SU-DHL-6 (cell line): ENCODE data around the gene TTLL11.

Experiments used
- H2AFZ ChIP-seq: fragments of 200-600 bp; sonication (generic); 2 replicates; pipeline ENCODE4 v1.6.1; 2014; ENCODE audit warnings: low read depth, mild to moderate bottlenecking, moderate library complexity, mixed read lengths, antibody characterized with exemption, low read length; ENCODE audit not compliant: severe bottlenecking
- H3F3A ChIP-seq: fragments of 200-600 bp; shearing (Covaris generic); 2 replicates; pipeline ENCODE4 v1.6.0; 2016; ENCODE audit warnings: antibody characterized with exemption, mild to moderate bottlenecking; ENCODE audit not compliant: insufficient read depth
- H3K27ac ChIP-seq: fragments of 200-600 bp; sonication (generic); 2 replicates; pipeline ENCODE4 v1.5.1; 2016; ENCODE audit warnings: low read depth, mild to moderate bottlenecking, low read length, moderate library complexity, mixed read lengths
- H3K27me3 ChIP-seq: fragments of 200-600 bp; sonication (generic), shearing (Covaris generic); 2 replicates; pipeline ENCODE4 v1.6.0; 2014; ENCODE audit warnings: mild to moderate bottlenecking, low read length
- H3K36me3 ChIP-seq: fragments of 200-600 bp; sonication (generic); 2 replicates; pipeline ENCODE4 v1.6.1; 2014; ENCODE audit warnings: mild to moderate bottlenecking, low read length, mixed read lengths
- H3K4me2 ChIP-seq: fragments of 300-600, 200-600 bp; shearing (Covaris generic), sonication (generic); 2 replicates; pipeline ENCODE4 v1.6.0; 2014; ENCODE audit warnings: low read length, low read depth, mild to moderate bottlenecking; ENCODE audit not compliant: poor library complexity, severe bottlenecking
- H3K4me3 ChIP-seq: fragments of 200-600 bp; sonication (generic); 2 replicates; pipeline ENCODE4 v1.5.1; 2014; ENCODE audit warnings: antibody characterized with exemption, low read length, mild to moderate bottlenecking, mixed read lengths; ENCODE audit not compliant: insufficient read depth, poor library complexity, severe bottlenecking
- H3K79me2 ChIP-seq: fragments of 200-600 bp; sonication (generic); 2 replicates; pipeline ENCODE4 v1.6.1; 2014; ENCODE audit warnings: mild to moderate bottlenecking, low read length, moderate library complexity; ENCODE audit not compliant: insufficient read depth
- H3K9ac ChIP-seq: fragments of 200-600 bp; sonication (generic); 2 replicates; pipeline ENCODE4 v1.7.0; 2014; ENCODE audit warnings: mild to moderate bottlenecking, low read length
- H3K9me2 ChIP-seq: fragments of 200-600 bp; sonication (generic); replicated peaks from 2 replicates; pipeline ENCODE4 v1.6.1; 2014; ENCODE audit warnings: low read length; ENCODE audit not compliant: insufficient read depth
- H3K9me3 ChIP-seq: fragments of 200-600 bp; sonication (generic); 2 replicates; pipeline ENCODE4 v1.6.1; 2014; ENCODE audit warnings: low read length, mixed read lengths; ENCODE audit not compliant: insufficient read depth
- H4K20me1 ChIP-seq: fragments of 200-600 bp; sonication (generic); 2 replicates; pipeline ENCODE4 v1.6.1; 2014; ENCODE audit warnings: low read depth, mild to moderate bottlenecking, antibody characterized with exemption, low read length, moderate library complexity, mixed read lengths
- CTCF ChIP-seq: fragments of 200-600 bp; sonication (generic); IDR thresholded peaks from one replicate; pipeline ENCODE4 v1.5.1; 2017; ENCODE audit warnings: antibody characterized with exemption, mild to moderate bottlenecking, low read length, moderate library complexity; ENCODE audit not compliant: insufficient read depth, poor library complexity, severe bottlenecking
- EZH2phosphoT487 ChIP-seq: fragments of 200-600 bp; sonication (generic), shearing (Covaris generic); conservative IDR thresholded peaks from 2 replicates; pipeline ENCODE4 v1.6.1; 2018; ENCODE audit warnings: mild to moderate bottlenecking, antibody characterized with exemption, low read length, moderate library complexity, mixed read lengths

The TTLL11 gene

GRCh38 chr9:121773286-121773953 lies 319.7 kb downstream of the TTLL11 start:
- Histone ChIP-seq H3K79me2 (no peaks in the 10 kb centered on the region), H3K9me2 (no peaks in the 10 kb centered on the region), H4K20me1 (no peaks in the 10 kb centered on the region), H3K9me3 (no peaks in the 10 kb centered on the region), H3K36me3 (no peaks in the 10 kb centered on the region), H3K27me3 (no peaks in the 10 kb centered on the region), H2AFZ (no peak overlapping the region), H3K9ac (no peak overlapping the region), H3F3A (no peaks in the 10 kb centered on the region), H3K4me2 (no peak overlapping the region), H3K4me3 (no peak overlapping the region), H3K27ac (no peak overlapping the region)
- no peak for TF ChIP-seq CTCF
- no peak for TF ChIP-seq EZH2phosphoT487

- Histone ChIP-seq H3K4me2 (no peak overlapping the region), H3K27ac (no peak overlapping the region), H3K79me2 (no peaks in the 10 kb centered on the region), H3K9me3 (no peaks in the 10 kb centered on the region), H2AFZ (no peak overlapping the region), H3K9ac (no peak overlapping the region), H3K9me2 (no peaks in the 10 kb centered on the region), H3K27me3 (no peaks in the 10 kb centered on the region), H3K36me3 (no peaks in the 10 kb centered on the region), H3F3A (no peaks in the 10 kb centered on the region), H3K4me3 (no peak overlapping the region), H4K20me1 (no peaks in the 10 kb centered on the region)
- TF ChIP-seq CTCF: no peak
- no peak for TF ChIP-seq EZH2phosphoT487
Observed at GRCh38 chr9:121772600-121773285, 320.4 kb downstream of the TTLL11 start.
